Right hindlimb (tissue), 1 donor: ENCODE results near the gene CYGB.
A peak's percentile ranks its signal among the peaks of the same experiment; 100 is the strongest.
"Not testable (repeated sequence)": the region's sequence is repeated elsewhere in the genome, so short reads cannot be mapped to it uniquely, and the experiment has no call there.

ENCODE experiments used
- DNase-seq: peaks from one replicate; pipeline ENCODE4 v3.0.0-alpha.2; 2018

Gene CYGB

DNA sequence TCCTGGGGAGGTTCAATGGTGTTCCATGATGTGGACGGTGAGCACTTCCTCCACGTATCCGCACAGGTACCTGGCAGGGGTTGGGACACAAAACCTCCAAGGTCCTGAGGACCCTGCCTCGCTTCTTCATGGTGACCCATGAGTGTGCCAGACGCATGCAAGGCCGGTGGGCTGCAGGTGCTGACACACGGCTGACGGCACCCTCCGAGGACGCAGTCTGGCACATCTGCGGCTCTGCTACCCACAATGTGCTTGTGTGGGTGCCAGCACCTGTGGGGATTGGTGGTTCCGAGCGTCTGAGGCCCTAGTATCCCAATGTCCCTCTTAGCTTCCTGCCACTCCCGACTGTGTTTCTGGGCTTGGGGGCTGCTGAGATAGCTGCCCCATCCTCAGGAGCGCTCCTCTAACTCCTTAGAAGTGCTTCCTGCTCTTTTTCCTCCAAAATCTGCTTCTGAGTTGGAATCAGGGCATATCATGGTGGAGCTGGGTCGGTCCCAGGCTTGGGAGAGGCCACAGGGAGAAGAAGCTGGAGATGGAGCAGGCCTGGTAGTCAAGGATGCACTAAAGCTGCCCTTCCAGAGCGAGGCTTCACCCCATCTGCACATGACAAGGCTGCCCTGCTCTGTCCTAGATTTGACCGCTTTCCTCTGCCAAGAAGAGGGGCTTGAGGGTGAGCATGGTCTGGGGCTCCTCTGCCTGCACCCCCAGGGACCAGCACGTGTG is 1.6 kb downstream of the CYGB start:
- DNase-seq = no peak

GRCh38 chr17:76534831-76535732 is 2.4 kb downstream of the CYGB start:
- no peak for DNase-seq

DNA sequence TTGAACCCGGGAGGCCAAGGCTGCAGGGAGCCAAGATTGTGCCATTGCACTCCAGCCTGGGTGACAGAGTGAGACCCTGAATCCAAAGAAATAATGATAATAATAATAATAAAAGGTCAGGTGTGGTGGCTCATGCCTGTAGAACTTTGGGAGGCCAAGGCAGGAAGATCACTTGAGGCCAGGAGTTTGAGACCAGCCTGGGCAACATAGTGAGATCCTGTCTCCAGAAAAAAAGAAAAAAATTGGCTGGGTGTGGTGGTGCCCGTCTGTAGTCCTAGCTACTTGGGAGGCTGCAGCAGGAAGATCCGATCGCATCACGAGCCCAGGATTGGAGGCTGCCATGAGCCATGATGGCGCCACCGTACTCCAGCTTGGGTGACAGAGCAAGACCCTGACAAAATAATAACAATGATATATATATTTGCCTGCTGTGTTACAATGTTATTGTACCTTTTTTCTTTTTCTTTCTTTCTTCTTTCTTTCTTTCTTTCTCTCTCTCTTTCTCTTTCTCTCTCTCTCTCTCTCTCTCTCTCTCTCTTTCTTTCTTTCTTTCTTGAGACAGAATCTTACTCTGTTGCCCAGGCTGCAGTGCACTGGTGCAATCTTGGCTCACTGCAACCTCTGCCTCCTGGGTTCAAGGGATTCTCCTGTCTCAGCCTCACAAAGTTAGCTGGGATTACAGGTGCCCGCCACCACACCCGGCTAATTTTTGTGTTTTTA is 3.7 kb downstream of the CYGB start:
- not testable (repeated sequence) for DNase-seq

- DNase-seq = no peak
Measured at GRCh38 chr17:76532072-76532651, 5.3 kb downstream of the CYGB start.

DNA sequence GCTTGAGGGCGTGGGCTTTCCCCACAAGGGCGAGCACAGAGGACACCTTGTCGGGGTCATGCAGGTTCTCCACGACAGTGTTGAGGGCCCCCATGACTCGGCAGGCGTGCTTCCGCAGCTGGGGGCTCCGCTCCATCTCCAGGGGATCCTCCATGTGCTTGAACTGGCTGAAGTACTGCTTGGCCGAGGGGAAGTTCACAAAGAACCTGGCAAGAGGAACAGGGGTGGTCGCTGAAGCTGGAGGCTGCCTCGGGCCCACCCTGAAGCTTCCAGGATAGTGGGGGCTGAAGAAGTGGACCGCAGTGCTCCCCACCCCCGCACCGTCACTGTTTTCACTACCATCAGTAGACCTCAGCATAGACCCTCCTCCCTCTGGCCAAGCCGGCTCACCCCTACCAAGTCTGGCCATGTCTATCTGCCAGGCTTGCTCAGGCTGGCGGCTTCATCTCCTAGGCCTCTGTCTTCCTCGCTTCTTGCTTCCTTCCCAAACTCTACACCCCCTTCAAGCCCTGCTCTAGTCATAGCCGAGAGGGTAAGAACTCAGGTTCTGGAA is 5.9 kb downstream of the CYGB start:
- DNase-seq = no peak

DNA sequence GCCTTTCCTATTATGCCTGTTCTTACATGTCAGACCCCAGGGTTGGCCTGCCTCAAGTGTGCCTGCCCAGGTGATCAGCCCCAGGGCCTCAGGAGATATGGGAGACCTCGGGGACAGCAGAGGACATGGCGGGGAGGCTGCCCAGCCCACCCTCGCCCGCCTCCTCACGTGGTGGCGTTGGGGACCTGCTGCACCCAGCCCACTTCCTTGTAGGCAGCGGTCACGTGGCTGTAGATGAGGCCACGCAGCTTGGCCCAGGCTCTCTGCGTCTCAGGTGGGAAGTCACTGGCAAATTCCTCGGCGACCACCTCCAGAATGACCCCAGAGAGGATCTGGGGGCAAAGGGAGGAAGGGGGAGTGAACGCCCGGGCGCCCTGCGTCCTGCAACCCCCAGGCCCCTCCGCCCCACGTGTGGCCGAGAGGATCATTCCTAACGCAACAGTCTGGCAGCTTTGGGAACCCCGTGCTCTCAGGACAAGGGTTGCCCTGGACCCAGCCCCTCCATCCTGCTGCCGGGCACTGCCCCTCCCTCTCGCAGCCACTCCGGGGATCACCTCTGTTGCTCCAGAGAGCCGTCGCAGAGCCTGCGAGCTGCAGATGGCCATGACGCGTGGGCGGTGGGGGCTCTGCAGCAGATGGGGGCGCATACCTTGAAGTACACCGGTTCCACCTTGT is 6.6 kb downstream of the CYGB start:
- no peak for DNase-seq

DNA sequence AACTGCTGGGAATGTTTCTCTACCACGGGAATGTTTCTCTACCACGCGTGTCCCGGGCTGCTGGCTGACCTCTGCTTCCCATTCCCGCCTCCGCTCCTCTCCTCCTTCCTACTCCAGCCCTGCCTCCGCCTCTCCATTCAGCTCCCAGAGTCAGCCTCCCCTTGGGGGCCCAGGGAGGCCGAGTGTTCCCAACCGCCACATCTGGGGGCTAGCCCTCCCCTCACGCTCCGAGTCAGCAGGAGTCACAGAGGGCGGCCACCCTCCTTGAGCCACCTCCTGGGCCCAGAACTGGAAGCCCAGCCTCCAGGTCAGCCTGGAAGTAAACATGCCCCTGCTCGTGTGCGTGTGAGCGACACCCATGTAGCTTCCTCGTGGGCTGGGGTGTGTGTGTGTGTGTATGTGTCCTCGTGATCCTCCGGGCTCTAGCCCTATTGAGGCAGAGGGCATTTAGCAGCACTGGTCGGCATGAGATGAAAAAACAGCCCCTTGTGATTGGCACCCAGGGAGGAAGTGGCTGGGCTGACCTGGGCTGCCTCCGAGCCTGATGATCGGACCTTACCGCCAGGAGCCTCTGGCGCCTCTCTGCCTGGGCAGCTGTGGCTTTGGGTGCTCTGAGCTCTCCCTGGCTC is 7.3 kb downstream of the CYGB start:
- no peak for DNase-seq

GRCh38 chr17:76529224-76530094 is 8.1 kb downstream of the CYGB start:
- DNase-seq = peak; percentile 94

DNA sequence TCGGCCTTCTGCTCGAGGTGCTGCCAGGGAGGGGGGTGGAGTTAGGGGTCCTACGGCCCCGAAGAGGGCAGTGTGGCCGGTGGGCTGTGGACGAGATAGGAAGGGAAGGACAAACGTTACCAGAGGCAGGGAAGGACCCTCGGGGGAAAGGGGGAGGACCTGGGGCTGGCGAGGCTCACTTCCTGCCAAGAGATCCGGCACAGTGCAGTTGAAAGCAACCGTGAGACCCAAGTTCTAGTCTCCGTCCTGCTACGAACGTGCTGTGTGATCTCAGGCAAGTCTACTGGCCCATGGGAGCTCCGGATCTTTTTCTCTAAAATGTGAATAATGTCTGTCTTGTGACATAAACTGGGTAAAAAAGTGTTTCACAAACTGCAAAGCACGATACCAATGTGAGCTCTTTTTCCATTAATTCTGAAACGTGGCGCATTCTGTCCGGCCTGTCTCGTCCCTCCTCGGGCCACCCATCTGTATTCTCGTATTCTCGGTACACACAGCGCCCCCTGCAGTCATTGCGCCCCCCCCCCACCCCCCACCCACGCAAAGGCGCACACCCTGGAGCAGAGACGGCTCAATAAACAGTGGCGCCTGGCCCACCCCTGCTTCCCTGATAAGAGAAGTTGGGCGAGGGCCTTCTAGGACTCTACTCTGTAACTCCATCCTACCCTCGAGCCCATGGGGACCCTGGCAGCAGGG is 8.8 kb downstream of the CYGB start:
- DNase-seq = peak; percentile 60

DNA sequence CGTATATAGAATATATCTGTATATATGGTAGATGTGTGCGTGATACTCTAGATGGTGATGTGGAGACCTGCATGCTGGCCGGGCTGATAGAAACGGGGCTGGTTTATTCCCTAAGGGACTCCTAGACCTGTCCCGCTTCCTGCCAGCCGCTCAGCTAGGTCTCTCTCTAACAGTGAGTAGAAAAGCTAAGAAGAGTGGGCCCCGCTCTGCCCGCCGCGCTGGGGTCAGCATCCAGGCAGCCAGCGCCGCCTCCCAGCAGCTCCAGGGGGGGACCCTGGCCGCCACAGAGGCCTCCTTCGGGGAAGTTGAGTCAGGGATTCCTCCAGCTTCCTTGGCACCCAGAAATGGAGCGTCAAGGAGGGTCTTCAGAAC is 9.4 kb downstream of the CYGB start:
- no peak for DNase-seq

DNA sequence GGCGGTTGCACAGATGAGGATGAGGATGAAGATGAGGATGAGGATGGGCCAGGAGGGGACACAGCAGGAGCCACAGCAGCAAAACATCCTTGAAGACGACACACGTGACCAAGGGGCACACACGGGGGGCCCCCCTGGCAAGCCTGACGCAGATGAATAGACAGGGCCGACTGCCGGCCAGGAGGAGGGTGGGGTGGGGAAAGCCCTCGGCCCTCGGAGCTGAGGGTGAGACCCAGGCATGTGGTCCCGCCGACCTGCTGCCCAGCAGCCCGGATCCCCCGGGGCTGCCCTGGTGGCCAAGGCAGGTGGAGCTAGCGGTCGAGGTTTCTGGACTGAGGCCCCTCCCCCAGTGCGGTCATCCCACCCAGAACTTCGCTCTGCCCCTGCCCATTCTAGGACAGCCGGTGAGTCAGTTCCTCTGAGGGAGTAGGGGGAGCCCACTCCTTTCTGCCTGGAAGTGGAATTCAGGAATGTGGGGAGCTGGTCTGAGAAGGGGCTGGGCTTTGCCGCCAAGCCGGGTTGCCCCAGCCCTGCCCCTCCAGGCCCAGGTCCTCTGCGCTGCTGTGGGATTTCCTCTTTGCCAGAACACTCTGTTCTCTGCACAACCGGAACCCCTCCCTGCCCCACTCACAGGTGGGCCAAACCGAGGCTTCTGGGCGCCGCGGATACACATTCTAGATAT is 9.9 kb downstream of the CYGB start:
- DNase-seq = peak; percentile 80

- DNase-seq = not testable (repeated sequence)
Measured at GRCh38 chr17:76527016-76527415, 10.5 kb downstream of the CYGB start.

- not testable (repeated sequence) for DNase-seq
Measured at GRCh38 chr17:76525513-76525833, 12.0 kb downstream of the CYGB start.

DNA sequence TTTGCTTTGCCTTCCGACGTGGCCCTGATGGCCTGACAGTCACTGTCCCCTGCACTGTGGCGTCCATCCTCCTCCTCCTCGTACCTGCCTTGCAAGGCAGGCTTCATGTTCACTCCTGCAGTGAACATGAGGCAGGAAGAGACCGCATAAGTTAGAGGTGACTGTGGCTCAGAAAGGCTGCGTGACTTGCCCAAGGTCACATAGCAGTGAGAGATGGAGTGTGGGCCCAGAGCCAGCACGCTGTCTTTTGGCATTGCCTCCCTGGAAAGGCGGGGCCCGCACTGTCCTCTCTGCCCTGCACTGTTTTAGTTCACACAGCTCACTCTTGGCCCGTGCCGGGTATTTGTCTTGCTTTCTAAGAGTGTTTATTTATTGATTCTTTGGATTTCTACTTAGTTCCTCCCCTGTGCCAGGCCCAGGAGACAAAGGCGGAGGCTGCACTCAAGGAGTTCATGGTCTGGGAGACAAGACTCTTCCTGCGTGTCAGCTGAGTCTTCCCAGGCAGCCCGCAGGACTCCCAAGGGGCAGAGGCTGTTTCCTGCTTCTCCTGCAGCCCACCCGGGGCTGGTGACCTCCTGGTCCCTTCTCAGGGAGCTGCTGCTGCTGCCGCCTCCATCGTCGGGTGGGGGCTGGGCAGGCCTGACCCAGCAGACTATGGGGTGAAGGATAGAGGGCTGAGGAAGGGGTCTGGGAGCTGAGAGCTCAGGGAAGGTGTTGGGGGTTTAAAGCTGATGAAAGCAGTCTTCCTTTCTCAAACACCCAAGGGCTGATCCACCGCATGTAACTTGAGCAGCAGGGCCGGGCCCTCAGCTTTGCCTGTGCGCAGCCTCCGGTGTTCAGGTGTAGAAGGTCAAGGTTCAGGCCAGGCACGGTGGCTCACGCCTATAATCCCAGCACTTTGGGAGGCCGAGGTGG is 12.7 kb downstream of the CYGB start:
- no peak for DNase-seq

GRCh38 chr17:76523084-76524037 is 14.1 kb downstream of the CYGB start:
- DNase-seq = peak; percentile 84

DNA sequence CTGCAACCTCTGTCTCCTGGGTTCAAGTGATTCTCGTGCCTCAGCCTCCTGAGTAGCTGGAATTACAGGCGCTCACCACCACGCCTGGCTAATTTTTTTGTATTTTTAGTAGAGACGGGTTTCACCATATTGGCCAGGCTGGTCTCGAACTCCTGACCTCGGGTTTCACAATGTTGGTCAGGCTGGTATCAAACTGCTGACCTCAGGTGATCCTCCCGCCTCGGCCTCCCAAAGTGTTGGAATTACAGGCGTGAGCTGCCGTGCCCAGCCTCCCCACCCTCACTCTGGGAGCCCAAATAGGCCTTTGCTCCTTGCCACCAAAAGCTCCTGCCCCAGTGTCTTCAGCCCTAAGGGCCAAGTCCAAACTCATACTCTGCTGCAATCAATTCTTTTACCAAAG is 15.8 kb downstream of the CYGB start:
- DNase-seq = not testable (repeated sequence)

DNA sequence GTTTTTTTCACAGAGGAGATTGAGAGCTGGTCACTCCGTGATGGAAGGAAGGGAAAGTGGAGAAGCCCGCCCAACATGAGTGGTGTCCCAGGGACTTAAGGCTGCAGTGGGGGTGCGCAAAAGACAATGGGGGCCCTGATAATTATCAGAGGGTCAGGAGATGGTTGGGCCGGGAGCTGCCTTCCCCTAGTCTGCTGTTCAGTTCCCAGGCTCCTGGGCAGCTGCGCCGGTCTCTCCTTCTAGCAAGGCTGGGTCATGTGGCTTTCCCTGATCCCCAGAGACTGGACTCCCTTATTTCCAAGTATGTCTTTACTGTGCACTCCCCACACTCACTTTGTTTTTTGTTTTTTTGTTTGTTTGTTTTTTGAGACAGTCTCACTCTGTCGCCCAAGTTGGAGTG is 16.2 kb downstream of the CYGB start:
- no peak for DNase-seq
